Activated CD8-positive, alpha-beta T cell treated with anti-CD3 and anti-CD28 coated beads, Interleukin-2, amount 10 ng/mL, durations not matched to agents 7 days and 5 days (primary cell): ENCODE results near the gene CCDC183. TPM values are rescaled to one million over a fixed set of nuclear protein-coding genes. Genes with fewer than 3 reads are reported as not detected.
"Not testable (repeated sequence)": the region's sequence is repeated elsewhere in the genome, so short reads cannot be mapped to it uniquely, and the experiment has no call there.

Experiments
- ATAC-seq: fragments of 150-1000 bp; cut with Tn5 transposase; one replicate; pipeline ENCODE4 v1.10.0; 2021; ENCODE audit warnings: moderate library complexity
- CTCF ChIA-PET: fragments of 350-600 bp; sonication (Branson Sonifier 250); formaldehyde crosslinking; loops from one replicate; lab custom pipeline; 2021; ENCODE audit warnings: antibody characterized with exemption; lab: Charles Lee
- POLR2A ChIA-PET: fragments of 350-600 bp; sonication (Branson Sonifier 250); formaldehyde crosslinking; loops from one replicate; lab custom pipeline; 2021; ENCODE audit warnings: antibody characterized with exemption; lab: Charles Lee
- DNase-seq: peaks from one replicate; pipeline ENCODE4 v3.0.0-alpha.2; 2020
- H3K27ac Mint-ChIP-seq: one replicate; pipeline ENCODE4 v1.8.0; 2021; ENCODE audit warnings: mild to moderate bottlenecking, mixed read lengths
- H3K27me3 Mint-ChIP-seq: one replicate; pipeline ENCODE4 v1.8.0; 2021; ENCODE audit warnings: low read depth, mixed read lengths
- H3K36me3 Mint-ChIP-seq: one replicate; pipeline ENCODE4 v1.8.0; 2021; ENCODE audit warnings: low read depth, mixed read lengths
- H3K4me1 Mint-ChIP-seq: one replicate; pipeline ENCODE4 v1.8.0; 2021; ENCODE audit warnings: low read depth, mixed read lengths
- H3K4me3 Mint-ChIP-seq: one replicate; pipeline ENCODE4 v1.8.0; 2021; ENCODE audit warnings: mild to moderate bottlenecking, mixed read lengths
- H3K9me3 Mint-ChIP-seq: one replicate; pipeline ENCODE4 v1.8.0; 2022; ENCODE audit warnings: mixed read lengths; ENCODE audit not compliant: insufficient read depth
- total RNA-seq, 2 experiments: library from RNA; stranded (reverse); gene quantifications; one replicate each; pipeline ENCODE4 v1.2.3, GENCODE V29; 2021

CCDC183 gene
- total RNA-seq, 2 experiments from 2014 or later: 0.26 to 0.44 TPM

- Mint-ChIP-seq H3K9me3 (peaks cover 5% of the 10 kb centered on the region), H3K27ac (no peak overlapping the region), H3K36me3 (no peaks in the 10 kb centered on the region), H3K4me1 (peaks cover 6% of the 10 kb centered on the region), H3K27me3 (peaks cover 15% of the 10 kb centered on the region), H3K4me3 (no peak overlapping the region)
- no peak for ATAC-seq
- POLR2A ChIA-PET: interaction anchor here (0.6 kb wide), 1 partner anchor 296 kb away, joined by 3 read pairs; the partner anchor contains the start of gene SAPCD2
- DNase-seq: no peak
- CTCF ChIA-PET: interaction anchor here (1.3 kb wide), 1 partner anchor 260 kb away, joined by 3 read pairs; no protein-coding TSS in a partner anchor
Measured at GRCh38 chr9:136774416-136775045, 21.6 kb upstream of the CCDC183 start.

DNA sequence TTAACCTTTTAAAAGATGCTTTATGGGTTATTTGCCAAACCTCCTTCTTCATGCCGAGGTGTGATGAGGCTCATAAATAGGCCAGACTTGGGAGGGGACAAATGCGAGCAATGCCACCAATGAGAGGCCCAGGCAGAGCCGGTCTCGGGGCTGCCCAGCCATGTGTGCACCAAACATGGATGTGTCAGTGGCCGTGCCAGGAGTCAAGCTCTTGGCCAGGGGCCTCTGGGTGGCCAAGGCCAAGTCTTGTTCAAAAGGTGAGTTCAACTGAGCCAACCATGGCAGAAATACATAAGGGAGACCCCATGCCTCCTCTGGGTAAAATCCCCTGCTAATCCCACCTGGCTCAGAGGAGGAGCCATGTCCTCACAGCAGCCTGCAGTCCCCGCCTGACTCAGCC lies 20.9 kb upstream of the CCDC183 start:
- POLR2A ChIA-PET: no interaction called here
- H3K36me3 Mint-ChIP-seq: no peaks in the 10 kb centered on the region
- peaks cover 5% of the 10 kb centered on the region for H3K9me3 Mint-ChIP-seq
- ATAC-seq (no peak), DNase-seq (no peak)
- CTCF ChIA-PET: interaction anchor here (1.3 kb wide), 1 partner anchor 260 kb away, joined by 3 read pairs; no protein-coding TSS in a partner anchor
- peaks cover 6% of the 10 kb centered on the region for H3K4me1 Mint-ChIP-seq
- no peak overlapping the region for H3K4me3 Mint-ChIP-seq
- H3K27me3 Mint-ChIP-seq: peaks cover 15% of the 10 kb centered on the region
- no peak overlapping the region for H3K27ac Mint-ChIP-seq

GRCh38 chr9:136776947-136777346 lies 19.2 kb upstream of the CCDC183 start:
- CTCF ChIA-PET: interaction anchor here (0.9 to 3.0 kb wide), 7 partner anchors 9 to 259 kb away, joined by 3 to 14 read pairs (median 5); no protein-coding TSS in a partner anchor
- ATAC-seq (no peak), DNase-seq (no peak)
- Mint-ChIP-seq H3K4me3 (no peak overlapping the region), H3K36me3 (no peaks in the 10 kb centered on the region), H3K27me3 (peaks cover 24% of the 10 kb centered on the region), H3K4me1 (peaks cover 6% of the 10 kb centered on the region), H3K9me3 (peaks cover 5% of the 10 kb centered on the region), H3K27ac (no peak overlapping the region)
- POLR2A ChIA-PET: interaction anchor here (1.0 kb wide), 1 partner anchor 49 kb away, joined by 3 read pairs; no protein-coding TSS in a partner anchor

GRCh38 chr9:136777359-136777758 lies 18.8 kb upstream of the CCDC183 start:
- DNase-seq: no peak
- H3K27ac Mint-ChIP-seq: no peak overlapping the region
- no peak for ATAC-seq
- CTCF ChIA-PET: interaction anchor here (0.9 to 3.0 kb wide), 12 partner anchors 8 to 258 kb away, joined by 3 to 14 read pairs (median 5); partner anchors contain the start of gene LCN8
- H3K27me3 Mint-ChIP-seq: peaks cover 24% of the 10 kb centered on the region
- H3K36me3 Mint-ChIP-seq: no peaks in the 10 kb centered on the region
- H3K9me3 Mint-ChIP-seq: peaks cover 5% of the 10 kb centered on the region
- no peak overlapping the region for H3K4me3 Mint-ChIP-seq
- POLR2A ChIA-PET: interaction anchor here (1.0 kb wide), 1 partner anchor 49 kb away, joined by 3 read pairs; no protein-coding TSS in a partner anchor
- H3K4me1 Mint-ChIP-seq: peaks cover 6% of the 10 kb centered on the region

DNA sequence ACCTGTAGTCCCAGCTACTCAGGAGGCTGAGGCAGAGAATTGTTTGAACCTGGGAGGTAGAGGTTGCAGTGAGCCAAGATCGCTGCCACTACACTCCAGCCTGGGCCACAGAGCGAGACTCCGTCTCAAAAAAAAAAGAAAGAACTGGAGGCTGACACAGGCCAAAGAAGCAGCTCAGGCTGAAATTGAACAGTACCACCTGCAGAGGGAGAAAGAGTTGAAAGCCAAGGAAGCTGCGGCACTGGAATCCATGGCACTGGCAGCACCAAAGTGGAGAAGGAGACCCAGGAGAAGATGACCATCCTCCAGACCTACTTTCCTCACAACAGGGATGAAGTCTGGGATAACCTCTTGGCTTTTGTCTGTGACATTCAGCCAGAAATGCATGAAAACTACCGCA lies 16.3 kb upstream of the CCDC183 start:
- Mint-ChIP-seq H3K27me3 (peaks cover 31% of the 10 kb centered on the region), H3K4me1 (no peaks in the 10 kb centered on the region), H3K36me3 (no peaks in the 10 kb centered on the region), H3K9me3 (no peaks in the 10 kb centered on the region), H3K4me3 (no peak overlapping the region), H3K27ac (no peak overlapping the region)
- CTCF ChIA-PET: interaction anchor here (0.8 to 1.7 kb wide), 2 partner anchors 12 to 267 kb away, joined by 4 to 7 read pairs; partner anchors contain the start of gene NPDC1
- POLR2A ChIA-PET: no interaction called here
- ATAC-seq (no peak), DNase-seq (no peak)

- Mint-ChIP-seq H3K4me1 (peaks cover 3% of the 10 kb centered on the region), H3K4me3 (no peak overlapping the region), H3K36me3 (no peaks in the 10 kb centered on the region), H3K9me3 (no peaks in the 10 kb centered on the region), H3K27me3 (peaks cover 32% of the 10 kb centered on the region), H3K27ac (no peak overlapping the region)
- ChIA-PET POLR2A (no interaction called here), CTCF (interaction anchor here (2.9 kb wide), 1 partner anchor 288 kb away, joined by 7 read pairs; the partner anchor contains the start of gene SAPCD2)
- DNase-seq: no peak
- ATAC-seq: no peak
Measured at GRCh38 chr9:136782452-136782851, 13.7 kb upstream of the CCDC183 start.

- peaks cover 17% of the 10 kb centered on the region for H3K4me1 Mint-ChIP-seq
- H3K27me3 Mint-ChIP-seq: peaks cover 20% of the 10 kb centered on the region
- no peak overlapping the region for H3K27ac Mint-ChIP-seq
- peak; percentile 45 for DNase-seq
- no peak for ATAC-seq
- no peak overlapping the region for H3K4me3 Mint-ChIP-seq
- no peaks in the 10 kb centered on the region for H3K9me3 Mint-ChIP-seq
- H3K36me3 Mint-ChIP-seq: no peaks in the 10 kb centered on the region
- POLR2A ChIA-PET: interaction anchor here (1.6 kb wide), 1 partner anchor 16 kb away, joined by 3 read pairs; no protein-coding TSS in a partner anchor
- CTCF ChIA-PET: interaction anchor here (0.8 to 2.9 kb wide), 3 partner anchors 13 to 286 kb away, joined by 3 to 7 read pairs (median 3); partner anchors contain the start of gene SAPCD2
Measured at GRCh38 chr9:136784249-136784996, 11.7 kb upstream of the CCDC183 start.

DNA sequence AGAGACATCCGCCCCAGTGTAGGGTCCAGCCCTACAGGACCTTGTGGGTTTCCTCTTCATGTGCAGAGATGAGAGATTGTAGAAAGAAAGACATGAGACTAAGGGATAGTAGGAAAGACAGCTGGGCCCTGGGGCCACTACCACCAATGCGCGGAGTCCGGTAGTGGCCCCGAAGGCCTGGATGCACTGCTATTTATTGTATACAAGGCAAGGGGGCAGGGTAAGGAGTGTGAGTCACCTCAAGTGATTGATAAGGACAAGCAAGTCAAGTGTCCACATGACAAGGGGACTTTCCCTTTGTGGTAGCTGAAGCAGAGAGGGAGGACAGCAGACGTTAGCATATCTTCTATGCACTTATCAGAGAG lies 11.2 kb upstream of the CCDC183 start:
- Mint-ChIP-seq H3K9me3 (no peaks in the 10 kb centered on the region), H3K27me3 (peaks cover 20% of the 10 kb centered on the region), H3K4me3 (no peak overlapping the region), H3K27ac (no peak overlapping the region), H3K4me1 (peaks cover 21% of the 10 kb centered on the region), H3K36me3 (no peaks in the 10 kb centered on the region)
- DNase-seq: no peak
- ATAC-seq: no peak
- POLR2A ChIA-PET: no interaction called here
- CTCF ChIA-PET: interaction anchor here (2.9 kb wide), 1 partner anchor 285 kb away, joined by 7 read pairs; the partner anchor contains the start of gene SAPCD2

DNA sequence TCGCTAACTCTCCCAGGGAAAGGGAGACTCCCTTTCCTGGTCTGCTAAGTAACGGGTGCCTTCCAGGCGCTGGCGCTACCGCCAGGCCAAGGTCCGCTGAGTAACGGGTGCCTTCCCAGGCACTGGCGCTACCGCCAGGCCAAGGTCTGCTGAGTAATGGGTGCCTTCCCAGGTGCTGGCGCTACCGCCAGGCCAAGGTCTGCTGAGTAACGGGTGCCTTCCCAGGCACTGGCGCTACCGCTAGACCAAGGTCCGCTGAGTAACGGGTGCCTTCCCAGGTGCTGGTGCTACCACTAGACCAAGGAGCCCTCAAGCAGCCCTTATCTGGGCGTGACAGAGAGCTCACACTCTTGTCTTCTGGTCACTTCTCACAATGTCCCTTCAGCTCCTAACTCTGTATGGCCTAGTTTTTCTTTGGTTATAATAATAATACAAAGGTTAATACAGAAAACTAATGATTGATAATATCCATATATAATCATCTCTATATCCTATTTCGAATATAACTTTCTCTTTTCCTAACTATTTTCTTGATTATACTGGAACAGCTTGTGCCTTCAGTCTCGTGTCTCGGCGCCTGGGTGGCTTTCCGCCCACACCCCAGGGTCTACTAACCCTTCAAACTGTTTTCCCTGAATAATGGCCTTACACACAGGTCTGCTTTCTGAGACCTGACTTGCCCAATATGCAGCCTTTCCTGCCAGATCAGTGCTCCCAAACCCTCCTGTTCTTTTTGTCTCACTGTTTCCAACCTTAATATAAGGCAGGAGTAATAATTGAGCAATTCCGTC lies 10.4 kb upstream of the CCDC183 start:
- H3K27ac Mint-ChIP-seq, ATAC-seq, H3K4me3 Mint-ChIP-seq, H3K36me3 Mint-ChIP-seq, DNase-seq, POLR2A ChIA-PET, H3K9me3 Mint-ChIP-seq: not testable (repeated sequence)
- CTCF ChIA-PET: interaction anchor here (3.7 kb wide), 1 partner anchor 250 kb away, joined by 35 read pairs; no protein-coding TSS in a partner anchor
- H3K27me3 Mint-ChIP-seq: peaks cover 18% of the 10 kb centered on the region
- peaks cover 28% of the 10 kb centered on the region for H3K4me1 Mint-ChIP-seq

DNA sequence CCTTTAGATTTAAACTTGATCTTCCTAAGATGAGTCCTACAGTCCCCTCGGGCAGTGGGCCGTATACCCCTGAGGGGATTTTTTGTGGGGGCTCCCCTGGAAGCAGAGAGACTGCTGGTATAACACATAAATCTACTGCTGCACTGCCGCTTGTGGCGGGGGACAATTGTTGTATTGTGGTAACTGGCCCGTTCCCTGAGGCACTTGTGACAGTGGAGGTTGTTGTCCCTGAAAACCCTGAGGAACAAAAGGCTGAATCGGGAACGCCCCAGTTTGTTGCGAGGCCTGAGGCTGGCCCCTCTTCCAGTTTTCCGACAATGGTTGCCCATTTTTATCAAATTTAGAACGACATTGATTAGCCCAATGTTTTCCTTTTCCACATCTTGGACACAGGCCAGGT lies 9.7 kb upstream of the CCDC183 start:
- Mint-ChIP-seq H3K36me3 (no peaks in the 10 kb centered on the region), H3K9me3 (no peaks in the 10 kb centered on the region), H3K27me3 (peaks cover 15% of the 10 kb centered on the region), H3K4me3 (no peak overlapping the region), H3K4me1 (peaks cover 28% of the 10 kb centered on the region), H3K27ac (no peak overlapping the region)
- DNase-seq: no peak
- ChIA-PET POLR2A (no interaction called here), CTCF (interaction anchor here (0.7 to 3.7 kb wide), 6 partner anchors 9 to 261 kb away, joined by 3 to 35 read pairs (median 4); partner anchors contain the start of gene AJM1)
- ATAC-seq: no peak

DNA sequence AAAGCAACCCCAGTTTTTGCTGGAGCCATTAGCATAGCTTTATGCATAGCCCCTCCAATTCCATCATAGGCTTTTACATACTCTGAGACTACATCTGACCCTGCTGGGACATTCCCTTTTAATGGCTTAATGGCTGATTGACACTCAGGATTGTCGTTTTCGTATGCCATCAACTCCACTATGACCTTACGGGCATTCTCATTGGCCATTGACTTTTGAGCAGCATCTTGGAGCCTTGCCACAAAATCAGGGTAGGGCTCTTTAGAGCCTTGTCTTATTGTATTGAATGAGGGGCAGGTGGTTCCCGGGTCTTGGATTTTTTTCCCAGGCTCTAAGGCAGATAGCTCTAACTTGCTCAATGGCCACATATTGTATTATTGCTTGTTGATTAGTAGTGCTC lies 9.2 kb upstream of the CCDC183 start:
- H3K27ac Mint-ChIP-seq, DNase-seq, H3K36me3 Mint-ChIP-seq, H3K4me3 Mint-ChIP-seq, H3K9me3 Mint-ChIP-seq, ATAC-seq, POLR2A ChIA-PET: not testable (repeated sequence)
- CTCF ChIA-PET: interaction anchor here (0.7 to 3.7 kb wide), 9 partner anchors 9 to 260 kb away, joined by 3 to 35 read pairs (median 5); partner anchors contain the start of genes AJM1 and FUT7
- Mint-ChIP-seq H3K27me3 (peaks cover 11% of the 10 kb centered on the region), H3K4me1 (peaks cover 30% of the 10 kb centered on the region)
